Smooth muscle cell (in vitro differentiated cells): ENCODE results near the gene HPGDS. TPM values are rescaled to one million over a fixed set of nuclear protein-coding genes. Genes with fewer than 3 reads are reported as not detected.

Source experiments
- DNase-seq: peaks from one replicate; lab custom pipeline; 2025; ENCODE audit not compliant: unreplicated experiment; lab: John Stamatoyannopoulos, UW
- H2AFZ ChIP-seq: fragments of 200-600 bp; sonication (generic); 2 replicates; pipeline ENCODE4 v1.6.0; 2016; ENCODE audit warnings: antibody characterized with exemption, low read depth, mild to moderate bottlenecking
- H3F3A ChIP-seq: fragments of 200-600 bp; sonication (generic); 2 replicates; pipeline ENCODE4 v1.6.0; 2017; ENCODE audit warnings: antibody characterized with exemption, low read depth
- H3K27ac ChIP-seq: fragments of 200-600 bp; sonication (generic); 2 replicates; pipeline ENCODE4 v1.5.1; 2016; ENCODE audit warnings: low read depth, mild to moderate bottlenecking
- H3K27me3 ChIP-seq: fragments of 200-600 bp; sonication (generic); 2 replicates; pipeline ENCODE4 v1.6.1; 2016; ENCODE audit warnings: low read depth, mild to moderate bottlenecking
- H3K36me3 ChIP-seq: fragments of 200-600 bp; sonication (generic); 2 replicates; pipeline ENCODE4 v1.5.1; 2016; ENCODE audit warnings: low read depth
- H3K4me1 ChIP-seq: fragments of 200-600 bp; sonication (generic); 2 replicates; pipeline ENCODE4 v1.5.1; 2016; ENCODE audit warnings: low read depth
- H3K4me2 ChIP-seq: fragments of 200-600 bp; sonication (generic); 2 replicates; pipeline ENCODE4 v1.6.0; 2016; ENCODE audit warnings: mild to moderate bottlenecking
- H3K4me3 ChIP-seq: fragments of 200-600 bp; sonication (generic); 2 replicates; pipeline ENCODE4 v1.5.1; 2016; ENCODE audit warnings: mild to moderate bottlenecking
- H3K79me2 ChIP-seq: fragments of 200-600 bp; sonication (generic); 2 replicates; pipeline ENCODE4 v1.6.0; 2016; ENCODE audit warnings: low read depth, mild to moderate bottlenecking
- H3K9ac ChIP-seq: fragments of 200-600 bp; sonication (generic); 2 replicates; pipeline ENCODE4 v1.6.0; 2016; ENCODE audit warnings: low read depth
- H3K9me3 ChIP-seq: fragments of 200-600 bp; sonication (generic); replicated peaks from 2 replicates; pipeline ENCODE4 v1.5.1; 2016; ENCODE audit warnings: low read depth
- H4K20me1 ChIP-seq: fragments of 200-600 bp; sonication (generic); 2 replicates; pipeline ENCODE4 v1.6.0; 2016; ENCODE audit warnings: low read depth
- CTCF ChIP-seq: fragments of 200-600 bp; sonication (generic); IDR thresholded peaks from 2 replicates; pipeline ENCODE4 v1.5.1; 2017; ENCODE audit warnings: borderline replicate concordance, mild to moderate bottlenecking, antibody characterized with exemption; ENCODE audit not compliant: insufficient read depth, poor library complexity, severe bottlenecking
- WGBS: methylation state at CpG from one replicate; pipeline ENCODE4 v1.1.7; 2016; ENCODE audit warnings: low lambda C conversion rate; 5-methylcytosine and 5-hydroxymethylcytosine counted together
- polyA plus RNA-seq: library from polyadenylated mRNA; unstranded; fragments of >200 nt; fragmentation: Nextera tagmentation; extraction: Ambion mirVana; gene quantifications from 2 replicates; pipeline ENCODE4 v1.2.1, GENCODE V29; 2016
- total RNA-seq: library from RNA; depleted of rRNA; stranded (reverse); fragments of >200 nt; gene quantifications from 2 replicates; pipeline ENCODE4 v1.2.3, GENCODE V29; 2014

HPGDS gene
- total and polyA plus RNA-seq, 2 experiments from 2014 or later = not detected

GRCh38 chr4:94378047-94378446, 35.4 kb upstream of the HPGDS start:
- Histone ChIP-seq H4K20me1 (no peaks in the 10 kb centered on the region), H3K4me3 (no peak overlapping the region), H3K9me3 (no peaks in the 10 kb centered on the region), H3K79me2 (no peaks in the 10 kb centered on the region), H3K27ac (no peak overlapping the region), H3K27me3 (no peaks in the 10 kb centered on the region), H3K4me2 (no peak overlapping the region), H3F3A (no peaks in the 10 kb centered on the region), H3K4me1 (no peaks in the 10 kb centered on the region), H3K36me3 (no peaks in the 10 kb centered on the region), H2AFZ (no peak overlapping the region), H3K9ac (no peak overlapping the region)
- WGBS = 43% methylated on average over 3 of the region's 3 CpGs
- no peak for DNase-seq
- TF ChIP-seq CTCF = no peak

GRCh38 chr4:94377294-94377693, 34.7 kb upstream of the HPGDS start:
- Histone ChIP-seq H3K9me3 (no peaks in the 10 kb centered on the region), H3K79me2 (no peaks in the 10 kb centered on the region), H3K9ac (no peak overlapping the region), H3K4me2 (no peak overlapping the region), H3K4me3 (no peak overlapping the region), H3K4me1 (no peaks in the 10 kb centered on the region), H3K36me3 (no peaks in the 10 kb centered on the region), H3K27me3 (no peaks in the 10 kb centered on the region), H4K20me1 (no peaks in the 10 kb centered on the region), H3F3A (no peaks in the 10 kb centered on the region), H2AFZ (no peak overlapping the region), H3K27ac (no peak overlapping the region)
- DNase-seq = no peak
- no peak for TF ChIP-seq CTCF
- WGBS = 95% methylated on average over 2 of the region's 2 CpGs

GRCh38 chr4:94375364-94375763, 32.7 kb upstream of the HPGDS start:
- Histone ChIP-seq H4K20me1 (no peaks in the 10 kb centered on the region), H3F3A (no peaks in the 10 kb centered on the region), H3K27ac (no peak overlapping the region), H3K4me2 (no peak overlapping the region), H3K4me3 (no peak overlapping the region), H2AFZ (no peak overlapping the region), H3K27me3 (no peaks in the 10 kb centered on the region), H3K79me2 (no peaks in the 10 kb centered on the region), H3K36me3 (no peaks in the 10 kb centered on the region), H3K9me3 (no peaks in the 10 kb centered on the region), H3K4me1 (no peaks in the 10 kb centered on the region), H3K9ac (no peak overlapping the region)
- TF ChIP-seq CTCF = no peak
- WGBS = 81% methylated on average over 3 of the region's 3 CpGs
- DNase-seq = no peak

- Histone ChIP-seq H4K20me1 (no peaks in the 10 kb centered on the region), H3K4me2 (no peak overlapping the region), H3K27me3 (no peaks in the 10 kb centered on the region), H3K79me2 (no peaks in the 10 kb centered on the region), H3F3A (no peaks in the 10 kb centered on the region), H3K27ac (no peak overlapping the region), H3K9me3 (no peaks in the 10 kb centered on the region), H3K4me1 (no peaks in the 10 kb centered on the region), H3K36me3 (no peaks in the 10 kb centered on the region), H3K9ac (no peak overlapping the region), H2AFZ (no peak overlapping the region), H3K4me3 (no peak overlapping the region)
- no peak for TF ChIP-seq CTCF
- 88% methylated on average over 3 of the region's 3 CpGs for WGBS
- DNase-seq = no peak
These were observed 31.1 kb upstream of the HPGDS start for GRCh38 chr4:94373752-94374151.
